ENCODE measurements around the gene OSBP2. TPM values are rescaled to one million over a fixed set of nuclear protein-coding genes. Genes with fewer than 3 reads are reported as not detected.
"Not testable (repeated sequence)": the region's sequence is repeated elsewhere in the genome, so short reads cannot be mapped to it uniquely, and the experiment has no call there.

OSBP2 gene
- total RNA-seq, 1 experiment from 2014 or later: 2.7 TPM

GRCh38 chr22:30679895-30680690 is 14.6 kb upstream of the OSBP2 start:
- DNase-seq (ENCODE audit: low read depth): not testable (repeated sequence)

DNA sequence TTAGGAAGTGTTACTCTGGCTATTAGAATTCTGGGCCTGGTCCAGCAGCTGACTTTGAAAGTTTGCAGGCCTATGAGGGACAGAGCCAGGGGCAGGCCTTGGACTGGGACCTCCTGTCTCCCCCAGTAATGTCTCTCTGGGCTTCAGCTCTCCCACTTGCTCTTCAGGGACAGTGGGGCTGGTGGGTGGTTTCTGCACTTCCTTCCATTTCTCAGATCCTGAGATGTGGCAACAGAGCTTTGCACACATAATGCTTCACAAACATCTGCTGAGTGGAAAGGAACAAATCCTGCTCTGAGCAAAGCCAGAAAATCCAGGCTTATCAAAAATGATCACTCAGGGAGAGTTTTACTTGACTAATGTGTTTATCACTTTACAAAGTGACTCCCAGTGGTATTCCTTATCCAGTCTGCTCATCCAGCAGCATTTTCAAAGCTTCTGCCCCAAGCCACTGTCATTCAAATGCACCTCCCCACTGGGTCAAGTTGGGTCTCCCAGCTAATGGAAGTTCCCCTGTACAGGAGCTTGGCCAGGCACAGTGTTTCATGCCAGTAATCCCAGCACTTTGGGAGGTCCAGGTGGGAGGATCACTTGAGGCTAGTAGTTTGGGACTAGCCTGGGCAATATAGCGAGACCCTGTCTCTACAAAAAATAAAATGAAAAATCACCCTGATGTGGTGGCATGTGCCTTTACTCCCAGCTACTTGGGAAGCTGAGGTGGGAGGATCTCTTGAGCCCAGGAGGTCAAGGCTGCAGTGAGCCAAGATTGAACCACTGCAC is 13.5 kb upstream of the OSBP2 start:
- DNase-seq (ENCODE audit: low read depth): no peak

GRCh38 chr22:30681831-30682230 is 12.8 kb upstream of the OSBP2 start:
- DNase-seq (ENCODE audit: low read depth): no peak

DNA sequence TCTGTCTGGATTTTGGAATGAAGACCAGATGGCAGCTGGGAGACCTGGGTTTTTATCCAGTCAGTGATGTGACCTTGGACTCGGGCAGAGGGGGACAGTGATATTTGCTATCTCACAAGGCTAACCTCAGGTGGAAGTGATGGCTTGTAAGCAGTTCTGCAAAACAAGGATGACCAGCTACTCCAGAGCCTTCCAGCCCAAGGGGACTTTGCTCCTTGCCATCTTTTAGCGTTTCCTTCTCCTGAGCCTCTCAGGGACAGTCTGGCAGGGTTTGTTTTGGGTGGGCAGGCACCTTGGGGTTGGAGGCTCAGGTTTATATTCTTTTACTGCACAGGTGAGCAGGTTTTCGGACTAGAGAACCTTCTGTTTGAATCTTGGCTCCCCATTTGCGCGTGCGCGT is 9.5 kb upstream of the OSBP2 start:
- DNase-seq (ENCODE audit: low read depth): no peak

- DNase-seq (ENCODE audit: low read depth): no peak
Observed at GRCh38 chr22:30687358-30687757, 7.3 kb upstream of the OSBP2 start.

GRCh38 chr22:30689622-30690021 is 5.1 kb upstream of the OSBP2 start:
- DNase-seq (ENCODE audit: low read depth): no peak

DNA sequence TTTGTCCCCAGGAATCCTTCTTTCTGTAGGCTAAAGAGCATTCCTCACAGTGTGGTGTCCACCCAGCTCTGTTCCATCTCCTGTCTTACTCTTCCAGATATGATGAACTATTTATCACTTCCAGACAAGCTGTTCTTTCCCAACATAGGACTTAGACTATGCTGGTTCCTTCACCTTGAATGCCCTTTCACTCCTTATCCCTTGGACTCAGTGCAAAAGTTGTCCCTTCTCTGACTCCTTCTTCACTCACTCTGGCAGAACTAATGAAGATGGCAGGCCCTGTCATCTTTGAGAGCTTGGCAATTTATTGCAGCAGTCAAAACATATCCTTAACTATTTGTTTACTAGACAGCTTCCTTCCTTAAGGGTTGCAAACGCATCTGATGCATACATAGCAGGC is 3.5 kb upstream of the OSBP2 start:
- no peak for DNase-seq (ENCODE audit: low read depth)

DNA sequence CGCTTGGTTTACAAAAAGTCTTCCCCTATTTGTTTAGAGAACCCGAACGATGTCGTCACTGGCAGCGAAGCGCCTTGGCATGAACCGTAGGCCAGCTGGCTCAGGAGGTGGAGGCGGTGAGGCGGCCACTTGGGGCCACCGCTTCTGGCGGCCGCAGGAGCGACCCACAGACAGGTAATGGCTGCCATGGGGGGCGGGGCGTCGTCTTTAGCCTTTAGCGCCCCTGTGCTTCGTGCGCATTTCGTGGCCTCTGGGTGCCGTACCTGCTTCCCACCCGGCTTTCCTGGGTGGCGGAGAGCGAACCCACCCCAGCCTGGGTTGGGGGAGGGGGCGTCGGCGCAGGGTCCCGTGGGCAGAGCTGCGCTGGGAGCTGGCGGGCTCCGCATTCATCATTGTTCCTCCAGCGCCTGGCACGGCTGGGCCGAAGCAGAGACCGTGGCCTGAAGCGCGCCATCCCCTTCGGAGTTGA is 469 bp upstream of the OSBP2 start:
- peak; percentile 45 for DNase-seq (ENCODE audit: low read depth)

- DNase-seq (ENCODE audit: low read depth): no peak
Observed at GRCh38 chr22:30695351-30695851, 727 bp downstream of the OSBP2 start.

DNA sequence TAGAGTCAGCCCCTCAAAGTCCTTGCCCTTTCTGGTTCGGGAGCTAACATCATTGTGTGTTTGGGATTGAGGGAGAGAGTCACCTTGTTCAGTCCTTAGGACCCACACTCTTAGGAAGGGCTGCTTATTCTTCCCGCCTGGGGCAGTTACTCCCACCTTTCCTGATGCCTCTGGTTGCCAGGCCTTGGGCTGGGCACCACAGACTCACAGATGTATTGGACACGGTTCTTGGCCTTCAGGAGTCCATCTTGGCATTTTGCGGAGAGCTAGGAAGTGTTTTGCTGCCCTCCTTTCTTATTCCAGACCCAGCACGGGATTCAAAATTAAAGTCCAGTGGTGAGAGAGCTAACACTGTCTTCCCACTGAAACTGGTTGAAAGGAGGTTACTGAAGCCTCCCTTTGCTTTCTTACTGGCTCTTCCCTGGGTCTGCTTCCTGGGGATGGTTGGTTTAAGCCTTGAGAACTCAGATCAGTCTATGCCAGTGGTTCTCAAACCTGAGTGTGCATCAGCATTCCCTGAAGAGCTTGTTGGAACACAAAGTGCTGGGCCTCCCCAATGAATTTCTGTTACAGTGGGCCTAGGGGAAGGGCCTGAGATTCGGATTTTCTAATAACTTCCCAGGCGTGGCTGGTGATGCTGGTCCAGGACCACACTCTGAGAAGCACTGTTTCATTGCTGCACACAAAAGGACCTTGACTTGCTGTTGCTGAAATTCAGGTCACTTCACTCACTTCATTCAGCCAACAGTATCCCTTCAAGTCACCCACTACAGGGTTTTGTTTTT is 1.4 kb downstream of the OSBP2 start:
- no peak for DNase-seq (ENCODE audit: low read depth)

- DNase-seq (ENCODE audit: low read depth): no peak
Observed at GRCh38 chr22:30697975-30698374, 3.3 kb downstream of the OSBP2 start.

- DNase-seq (ENCODE audit: low read depth): peak; percentile 28
Observed at GRCh38 chr22:30701872-30702271, 7.2 kb downstream of the OSBP2 start.

DNA sequence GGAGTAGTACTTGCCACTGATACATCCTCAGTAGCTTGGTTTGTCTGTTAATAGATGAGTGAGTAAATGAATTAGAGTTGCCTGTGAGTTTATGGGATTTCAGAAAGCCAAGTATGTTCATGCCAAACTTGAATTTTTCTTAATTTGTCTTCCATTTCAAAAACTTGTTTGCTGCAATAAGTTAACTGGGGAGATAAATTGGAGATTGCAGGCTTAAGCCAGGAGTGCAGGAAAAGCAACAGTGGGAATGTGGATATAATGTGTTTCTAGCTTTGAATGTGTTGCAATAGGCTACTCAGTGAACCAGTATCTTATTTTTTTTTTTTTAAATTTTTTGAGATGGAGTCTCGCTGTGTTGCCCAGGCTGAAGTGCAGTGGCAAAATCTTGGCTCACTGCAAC is 8.2 kb downstream of the OSBP2 start:
- no peak for DNase-seq (ENCODE audit: low read depth)

DNA sequence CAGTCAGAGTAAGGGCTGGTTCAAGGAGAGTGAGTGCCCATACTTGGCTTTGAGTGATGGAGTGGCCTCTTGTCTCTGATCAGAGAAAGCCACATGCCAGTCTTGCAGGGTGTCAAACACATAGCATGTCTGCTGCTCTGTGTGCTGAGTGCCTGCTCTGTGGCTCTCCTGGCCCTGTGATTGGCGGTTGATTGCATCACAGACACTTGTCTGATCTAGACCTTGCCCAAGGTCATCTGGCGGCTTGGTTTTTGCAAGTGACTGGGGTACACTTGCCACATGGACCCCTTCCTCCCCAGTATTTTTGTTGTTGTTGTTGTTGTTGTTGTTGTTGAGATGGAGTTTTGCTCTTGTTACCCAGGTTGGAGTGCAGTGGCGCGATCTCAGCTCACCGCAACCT is 10.3 kb downstream of the OSBP2 start:
- DNase-seq (ENCODE audit: low read depth): no peak

DNA sequence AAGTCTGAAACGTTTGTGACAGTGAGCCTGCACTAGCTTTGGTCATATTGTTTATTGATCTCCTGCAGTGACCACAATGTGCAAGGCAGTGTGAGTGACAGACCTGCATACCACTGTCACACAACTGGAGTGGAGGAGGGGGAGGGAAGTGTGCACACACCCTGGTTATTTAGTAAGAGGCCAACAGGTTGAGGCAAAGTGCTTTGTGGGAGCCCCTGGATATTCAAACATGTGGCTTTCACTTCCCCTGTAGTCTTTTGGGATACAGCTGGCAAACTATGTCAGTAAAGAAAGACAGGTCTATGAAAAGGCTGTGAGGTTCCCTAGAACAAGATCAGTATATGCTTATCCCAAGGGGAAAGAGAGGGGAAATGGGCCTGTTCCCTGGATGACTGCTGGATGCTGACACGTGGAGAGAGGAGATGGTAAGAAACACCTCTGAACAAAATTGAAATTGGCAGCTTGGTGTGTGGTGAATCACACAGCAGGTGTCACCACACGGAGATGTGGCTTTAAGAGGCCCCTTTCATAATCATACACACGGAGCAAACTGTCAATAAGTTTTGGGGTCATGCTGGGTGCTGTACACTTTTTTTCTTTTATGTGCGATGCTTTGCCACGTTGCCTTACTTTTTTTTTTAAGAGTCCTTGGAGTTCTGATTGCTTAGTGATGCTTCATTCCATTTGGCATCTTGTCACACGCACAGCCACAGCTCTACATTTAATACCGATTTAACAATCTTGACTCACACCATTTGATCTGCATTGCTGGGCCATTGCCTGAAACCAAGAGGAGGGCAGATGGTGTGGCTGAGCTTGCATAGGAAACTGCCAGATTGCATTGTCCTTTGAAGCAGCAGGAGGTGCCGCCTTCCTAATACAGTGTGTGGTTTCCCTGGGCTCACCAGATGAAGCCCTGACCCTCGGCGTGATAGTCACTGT is 11.3 kb downstream of the OSBP2 start:
- DNase-seq (ENCODE audit: low read depth): peak; percentile 84

DNA sequence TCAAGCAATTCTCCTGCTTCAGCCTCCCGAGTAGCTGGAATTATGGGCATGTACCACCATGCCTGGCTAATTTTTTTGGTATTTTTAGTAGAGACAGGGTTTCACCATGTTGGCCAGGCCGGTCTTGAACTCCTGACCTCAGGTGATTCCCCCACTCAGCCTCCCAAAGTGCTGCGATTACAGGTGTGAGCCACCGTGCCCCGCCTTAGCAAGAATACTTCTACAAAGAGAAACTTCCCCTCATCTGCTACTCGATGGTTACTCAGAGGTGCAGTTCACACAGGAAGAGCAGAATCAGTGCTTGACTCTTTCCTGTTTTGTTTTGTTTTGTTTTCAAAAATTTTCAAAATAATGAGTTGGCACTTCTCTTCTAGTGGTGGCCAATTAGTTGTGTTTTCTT is 15.3 kb downstream of the OSBP2 start:
- DNase-seq (ENCODE audit: low read depth): not testable (repeated sequence)

DNA sequence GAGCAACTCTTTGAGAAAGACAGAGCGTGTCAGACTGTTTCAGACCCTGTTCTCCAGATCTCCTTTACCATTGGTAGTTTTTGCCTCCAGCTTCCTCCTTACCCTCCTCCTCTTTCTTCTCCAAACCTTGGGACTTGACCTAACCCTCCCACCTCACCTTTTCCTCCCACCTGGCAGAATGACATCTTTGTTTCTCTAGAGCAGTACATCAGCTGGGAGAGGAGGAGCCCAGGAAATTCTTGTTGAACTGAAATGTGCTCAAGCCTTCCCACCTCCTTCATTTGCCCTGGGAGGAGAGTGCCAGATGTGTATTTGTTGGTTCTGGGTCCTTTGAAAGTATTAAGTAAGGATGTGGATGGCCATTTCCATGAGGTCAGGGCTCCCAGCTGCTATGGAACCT is 17.4 kb downstream of the OSBP2 start:
- DNase-seq (ENCODE audit: low read depth): no peak

DNA sequence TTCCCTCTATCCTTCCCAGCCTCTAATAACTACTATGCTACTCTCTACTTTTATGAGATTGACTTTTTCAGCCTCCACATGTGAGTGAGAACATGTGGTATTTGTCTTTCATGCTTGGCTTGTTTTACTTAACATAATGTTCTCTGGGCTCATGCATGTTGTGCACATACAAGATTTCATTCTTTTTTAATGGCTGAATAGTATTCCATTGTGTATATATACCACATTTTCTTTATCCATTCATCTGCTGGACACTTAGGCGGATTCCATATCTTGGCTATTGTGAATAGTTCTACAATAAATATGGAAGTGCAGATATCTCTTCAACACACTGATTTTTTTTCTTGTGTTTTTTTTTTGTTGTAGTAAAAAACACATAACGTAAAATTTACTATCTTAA is 19.4 kb downstream of the OSBP2 start:
- no peak for DNase-seq (ENCODE audit: low read depth)

DNA sequence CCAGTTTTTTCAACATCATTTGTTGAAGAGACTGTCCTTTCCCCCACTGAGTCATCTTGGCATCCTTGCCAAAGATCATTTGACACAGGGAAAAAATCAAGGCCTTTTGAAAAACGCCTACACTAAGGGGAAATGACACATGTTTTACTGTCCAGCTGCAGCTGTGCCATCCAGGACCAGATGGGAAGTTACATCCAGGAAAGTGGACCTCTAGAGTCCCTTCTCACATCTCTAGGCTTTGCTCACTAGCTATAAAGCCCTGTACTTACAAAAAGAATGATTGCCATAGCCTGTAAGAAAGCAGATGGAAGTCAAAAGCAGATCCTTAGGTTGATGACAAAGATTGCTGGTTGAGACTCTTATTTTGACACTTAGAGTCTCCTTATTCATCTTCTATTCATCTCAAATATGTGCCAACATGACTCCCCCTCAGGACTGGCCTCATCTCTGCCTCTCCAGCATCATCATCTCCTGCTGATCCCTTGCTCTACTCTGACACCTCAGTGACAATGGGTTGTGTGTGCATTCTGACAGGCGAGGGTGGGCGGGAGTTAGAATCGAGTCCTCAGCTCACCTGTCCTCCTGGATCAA is 22.8 kb downstream of the OSBP2 start:
- peak; percentile 82 for DNase-seq (ENCODE audit: low read depth)

DNA sequence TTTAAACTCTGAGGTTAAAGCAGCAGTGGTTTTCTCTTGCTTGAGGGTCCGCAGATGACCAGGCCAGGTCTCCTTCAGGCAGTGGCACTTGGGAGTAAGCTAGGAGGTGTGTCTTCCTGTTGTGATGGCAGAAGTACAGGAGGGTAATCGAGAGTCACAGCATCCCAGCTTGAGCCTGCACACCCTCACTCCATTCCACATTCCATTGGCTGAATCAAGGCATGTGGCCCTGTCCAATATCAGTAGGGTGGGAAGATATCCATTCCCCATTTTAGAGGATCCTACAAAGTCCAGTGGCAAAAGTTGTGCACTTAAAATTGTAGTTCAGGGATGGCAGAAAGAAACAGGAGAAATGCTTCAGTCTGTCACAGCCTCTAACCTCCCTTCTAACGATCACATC is 23.3 kb downstream of the OSBP2 start:
- no peak for DNase-seq (ENCODE audit: low read depth)

DNA sequence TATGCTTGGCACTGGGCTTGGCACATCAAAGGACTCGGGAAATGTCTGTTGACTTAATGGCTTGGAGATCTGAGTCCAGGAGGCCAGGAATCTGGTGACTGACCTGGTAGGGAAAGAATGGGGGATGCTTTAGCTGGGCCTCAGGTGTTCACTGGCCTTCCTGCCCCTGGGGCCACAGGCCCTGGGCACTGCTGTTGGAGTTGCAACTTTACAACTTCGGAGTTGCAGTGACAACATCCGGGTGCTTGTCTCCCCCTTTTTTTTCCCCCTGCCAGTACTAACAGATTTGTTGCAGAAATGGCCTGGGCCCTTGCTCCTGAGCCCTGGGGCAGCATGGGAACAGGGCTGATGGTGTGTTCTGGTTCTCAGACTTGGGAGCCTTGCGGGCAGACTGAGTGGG is 23.8 kb downstream of the OSBP2 start:
- no peak for DNase-seq (ENCODE audit: low read depth)
